ENCODE measurements around the gene ELMO3.

Gene ELMO3

DNA sequence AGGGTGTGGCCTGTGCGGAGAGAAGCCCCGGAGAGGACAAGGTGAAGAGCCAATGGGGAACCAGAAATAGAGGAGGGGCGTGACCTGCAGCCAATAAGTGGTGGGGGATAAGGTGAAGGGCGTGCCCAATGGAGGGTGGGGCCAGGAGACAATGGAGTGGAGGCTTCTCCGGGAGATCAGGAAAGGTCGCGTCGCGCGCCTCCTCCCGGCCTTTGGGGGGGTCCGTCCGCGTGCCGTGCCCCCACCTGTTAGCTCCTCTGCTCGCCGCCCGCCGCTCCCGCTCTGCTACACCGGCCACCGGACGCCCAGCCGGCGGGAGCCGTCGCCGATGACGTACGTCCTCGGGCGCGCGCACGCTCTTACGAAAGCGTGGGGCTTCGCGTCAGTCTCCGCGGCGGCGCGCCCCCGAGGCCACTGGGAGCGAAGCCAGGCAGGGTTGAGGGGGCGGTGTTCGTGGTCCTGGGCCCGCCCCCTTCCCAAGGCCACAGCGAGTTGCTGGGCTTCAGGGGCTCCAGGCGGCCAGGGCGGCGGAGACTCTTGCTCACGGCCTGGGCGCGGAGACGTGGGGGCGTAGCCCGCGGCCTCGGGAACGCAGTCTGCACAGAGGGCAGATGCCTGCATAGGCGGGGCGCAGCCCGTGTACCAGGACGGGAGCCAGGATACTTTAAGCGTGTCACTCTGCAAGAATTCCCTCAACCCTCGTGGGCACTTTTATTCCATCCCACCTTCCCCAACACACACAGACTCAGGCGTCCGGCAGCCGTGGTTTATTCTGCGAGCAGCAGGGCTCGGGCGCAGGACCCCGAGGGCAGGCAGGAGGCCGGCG, 15.1 kb upstream of the ELMO3 start, which contains the start of gene MATCAP1:
MATCAP1 (minus strand) TSS at position 337 of the 826 bp plus-strand sequence. CDS start 3,353 bp downstream, outside the sequence.
- DNase-seq: peak; percentile 97

- DNase-seq: peak; percentile 28
These were observed 14.4 kb upstream of the ELMO3 start for GRCh38 chr16:67184453-67184994.

GRCh38 chr16:67184995-67185650, 13.8 kb upstream of the ELMO3 start:
- DNase-seq: peak; percentile 86

DNA sequence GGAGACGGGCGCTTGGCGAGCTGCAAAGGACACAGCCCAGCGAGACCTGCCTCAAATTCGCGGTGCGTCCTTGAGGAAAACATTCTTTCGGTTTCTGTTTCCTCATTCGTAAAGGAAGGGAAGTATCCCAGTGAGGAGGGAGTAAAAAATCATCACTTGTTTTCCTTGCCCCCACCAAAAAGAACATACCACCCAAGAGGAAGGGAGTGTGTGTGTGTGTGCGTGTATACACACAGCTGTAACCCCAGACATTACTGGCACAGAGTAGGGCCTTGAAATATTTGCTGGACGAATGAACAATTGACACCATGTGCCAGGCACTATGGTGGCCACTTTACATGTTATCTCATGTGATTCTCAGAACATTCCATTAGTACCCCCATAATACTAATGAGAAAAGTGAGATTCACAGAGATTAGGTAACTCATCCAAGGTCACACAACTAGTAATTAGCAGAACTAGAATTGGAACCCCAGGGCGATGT, 13.2 kb upstream of the ELMO3 start:
- DNase-seq: no peak

GRCh38 chr16:67186550-67186950, 12.4 kb upstream of the ELMO3 start:
- DNase-seq: no peak

DNA sequence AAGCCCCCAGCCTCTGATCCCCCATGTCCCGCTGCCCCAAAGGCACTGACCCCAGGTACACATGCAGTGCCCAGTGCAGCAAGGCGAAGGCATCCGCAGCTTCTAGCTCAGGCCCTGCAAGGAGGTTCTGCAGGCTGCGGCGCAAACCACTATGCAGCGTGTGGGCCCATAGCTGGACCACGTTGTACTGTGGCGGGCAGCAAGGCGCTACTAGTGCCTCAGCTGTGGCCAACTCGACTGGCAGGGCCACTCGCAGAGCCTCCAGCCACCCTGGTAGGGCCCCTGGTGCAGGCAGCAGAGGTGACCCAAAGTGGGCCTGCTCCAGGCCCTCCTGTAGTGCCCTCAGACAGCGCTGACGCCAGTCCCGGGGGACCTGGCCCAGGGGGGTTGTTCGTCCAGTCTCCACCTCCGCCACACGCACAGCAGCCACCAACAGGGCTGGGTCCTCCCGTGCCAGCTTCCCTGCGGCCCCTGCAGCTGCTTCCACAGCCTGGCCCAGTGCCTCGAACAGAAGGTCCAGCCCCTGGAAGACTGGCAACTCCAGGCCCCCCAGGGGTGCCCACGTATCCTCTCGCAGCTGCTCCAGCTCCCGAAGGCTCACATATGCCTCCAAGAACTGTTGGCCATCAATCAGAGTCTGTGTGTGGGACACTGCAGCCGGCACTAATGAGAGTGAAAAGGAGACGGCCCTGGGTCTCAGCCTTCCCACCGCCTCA, 11.6 kb upstream of the ELMO3 start:
- DNase-seq: no peak

DNA sequence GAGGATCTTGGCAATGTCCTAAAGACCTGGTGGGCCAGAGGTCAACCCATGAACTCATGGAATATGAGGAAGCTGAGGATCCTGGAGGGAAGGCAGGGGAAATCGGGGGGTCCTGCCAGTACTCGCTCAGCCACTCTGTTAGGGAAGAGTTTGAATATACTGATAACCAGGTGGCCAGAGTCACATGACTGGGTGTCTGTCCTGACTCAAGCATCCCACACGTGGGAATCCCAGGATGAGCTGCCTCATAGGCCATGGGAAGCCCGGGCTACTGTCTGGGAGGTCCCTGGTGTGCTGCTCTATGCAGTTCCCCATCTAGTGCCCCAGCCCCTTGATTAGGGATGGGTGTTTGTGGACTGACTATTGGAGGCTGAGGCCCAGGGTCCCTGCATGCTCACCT, 10.6 kb upstream of the ELMO3 start:
- no peak for DNase-seq

DNA sequence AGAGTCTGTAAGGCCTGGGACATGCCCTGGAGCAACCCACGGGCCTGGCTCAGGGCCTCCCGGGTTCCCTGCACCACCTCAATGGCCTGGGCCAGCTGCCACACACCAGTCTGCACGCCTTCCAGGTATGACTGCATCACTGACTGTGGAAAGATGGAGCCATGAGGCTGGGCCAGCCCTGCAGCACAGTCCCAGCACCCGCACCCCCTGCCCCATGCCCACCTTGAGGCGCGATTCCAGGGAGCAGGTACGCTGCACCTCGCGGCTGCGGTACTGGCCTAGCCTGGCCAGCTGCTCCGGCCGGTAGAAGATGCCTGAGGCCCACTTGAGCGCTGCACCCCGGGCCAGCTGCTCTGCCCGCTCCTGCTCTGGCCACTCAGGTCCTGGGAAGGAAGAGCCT, 10.1 kb upstream of the ELMO3 start:
- DNase-seq: no peak

GRCh38 chr16:67190041-67190440, 8.9 kb upstream of the ELMO3 start, which contains the start of gene EXOC3L1:
TSS of gene EXOC3L1 (minus strand) at chr16:67190136. CDS start at chr16:67189676, 460 bp downstream.
- DNase-seq: no peak

GRCh38 chr16:67190448-67191399, 8.2 kb upstream of the ELMO3 start:
- no peak for DNase-seq

DNA sequence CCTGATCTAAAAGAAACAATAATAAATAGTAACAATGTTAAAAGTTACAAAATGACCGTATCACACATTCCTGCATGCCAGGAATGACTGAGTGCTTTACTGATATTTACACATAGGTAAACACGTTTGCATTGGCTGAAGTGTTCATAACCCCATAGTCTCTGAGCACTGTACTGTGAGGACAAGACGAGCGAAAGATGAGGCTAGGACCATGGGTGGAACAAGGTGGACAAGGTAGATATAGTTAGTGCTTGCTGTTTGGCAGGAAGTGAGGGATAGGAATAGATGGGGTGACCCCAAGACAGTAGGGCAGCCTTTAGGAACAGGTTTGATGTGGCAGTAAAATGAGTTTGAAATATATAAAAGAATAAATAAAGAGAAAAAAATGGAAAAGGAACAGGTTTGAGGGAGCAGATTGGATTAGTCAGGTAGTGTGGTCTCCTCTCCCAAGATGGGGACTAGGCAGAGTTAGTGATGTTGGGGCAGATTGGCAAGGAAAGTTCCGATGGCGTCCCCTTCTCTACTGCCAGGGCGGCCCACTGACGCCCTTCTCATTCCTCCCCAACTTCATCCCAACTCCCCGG, 7.4 kb upstream of the ELMO3 start:
- DNase-seq: no peak

DNA sequence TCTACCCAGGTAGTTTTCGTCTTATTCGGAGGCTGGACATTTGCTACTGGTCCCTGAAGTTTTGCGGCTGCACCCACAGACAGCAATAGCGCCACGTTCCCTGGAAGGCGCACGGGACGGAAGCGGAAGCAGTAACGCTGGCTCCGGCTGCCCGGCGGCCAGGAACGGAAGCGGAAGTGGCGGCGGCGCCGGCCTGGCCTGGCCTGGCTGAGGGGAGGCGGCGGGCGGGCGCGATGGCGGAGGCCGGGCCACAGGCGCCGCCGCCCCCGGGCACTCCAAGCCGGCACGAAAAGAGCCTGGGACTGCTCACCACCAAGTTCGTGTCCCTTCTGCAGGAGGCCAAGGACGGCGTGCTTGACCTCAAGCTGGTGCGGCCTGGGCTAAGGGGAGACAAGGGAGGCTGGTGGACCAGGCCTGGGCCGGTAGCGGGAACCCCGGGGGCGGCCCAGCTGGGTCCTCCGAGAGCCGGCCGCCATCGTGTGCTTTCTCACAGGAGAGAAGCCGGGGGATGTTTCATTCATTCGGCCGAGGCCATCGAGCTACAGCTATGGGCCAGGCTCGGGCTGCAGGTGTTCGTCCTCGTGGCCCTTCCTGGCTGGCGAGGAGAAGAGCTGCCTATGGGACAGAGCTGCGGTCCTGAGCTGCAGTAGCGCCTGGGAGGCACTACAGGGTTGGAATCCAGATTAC, 6.8 kb upstream of the ELMO3 start, which contains the start of gene E2F4:
E2F4 (plus strand) TSS at position 161 of the 687 bp plus-strand sequence; CDS start at position 234, 73 bp downstream.
- DNase-seq: peak; percentile 90

DNA sequence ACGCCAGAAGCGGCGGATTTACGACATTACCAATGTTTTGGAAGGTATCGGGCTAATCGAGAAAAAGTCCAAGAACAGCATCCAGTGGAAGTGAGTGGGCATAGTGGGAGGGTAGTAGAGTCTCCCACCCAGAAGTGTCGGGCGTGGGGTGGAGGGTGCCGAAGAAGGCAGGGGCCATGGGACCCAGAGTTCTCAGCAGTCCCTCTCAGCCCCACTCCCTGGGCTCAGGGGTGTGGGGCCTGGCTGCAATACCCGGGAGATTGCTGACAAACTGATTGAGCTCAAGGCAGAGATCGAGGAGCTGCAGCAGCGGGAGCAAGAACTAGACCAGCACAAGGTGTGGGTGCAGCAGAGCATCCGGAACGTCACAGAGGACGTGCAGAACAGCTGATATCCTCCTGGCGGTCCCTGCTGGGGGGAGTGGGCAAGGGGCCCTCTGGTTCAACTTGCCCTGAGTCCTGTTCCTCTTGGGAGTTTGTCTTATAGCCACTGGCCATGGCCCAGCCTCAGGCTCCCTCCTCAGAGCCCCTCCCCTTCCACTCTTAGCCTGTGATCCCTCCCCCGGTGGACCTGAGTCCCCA, 6.1 kb upstream of the ELMO3 start:
- DNase-seq: peak; percentile 17

GRCh38 chr16:67193536-67193935, 5.4 kb upstream of the ELMO3 start:
- DNase-seq: no peak

- DNase-seq: no peak
These were observed 4.7 kb upstream of the ELMO3 start for GRCh38 chr16:67194260-67194659.

DNA sequence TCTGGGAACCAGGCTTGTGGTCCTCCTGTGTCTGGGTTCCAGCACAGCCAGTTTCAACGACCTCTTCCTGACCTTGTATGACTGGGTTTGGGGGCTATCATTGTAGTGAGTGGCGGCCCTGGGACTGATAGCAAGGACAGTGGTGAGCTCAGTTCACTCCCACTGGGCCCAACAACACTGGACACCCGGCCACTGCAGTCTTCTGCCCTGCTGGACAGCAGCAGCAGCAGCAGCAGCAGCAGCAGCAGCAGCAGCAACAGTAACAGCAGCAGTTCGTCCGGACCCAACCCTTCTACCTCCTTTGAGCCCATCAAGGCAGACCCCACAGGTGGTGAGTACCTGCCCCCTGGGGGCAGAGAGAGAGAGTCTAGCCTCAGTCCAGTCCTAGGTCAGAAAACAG, 3.3 kb upstream of the ELMO3 start:
- DNase-seq: no peak

DNA sequence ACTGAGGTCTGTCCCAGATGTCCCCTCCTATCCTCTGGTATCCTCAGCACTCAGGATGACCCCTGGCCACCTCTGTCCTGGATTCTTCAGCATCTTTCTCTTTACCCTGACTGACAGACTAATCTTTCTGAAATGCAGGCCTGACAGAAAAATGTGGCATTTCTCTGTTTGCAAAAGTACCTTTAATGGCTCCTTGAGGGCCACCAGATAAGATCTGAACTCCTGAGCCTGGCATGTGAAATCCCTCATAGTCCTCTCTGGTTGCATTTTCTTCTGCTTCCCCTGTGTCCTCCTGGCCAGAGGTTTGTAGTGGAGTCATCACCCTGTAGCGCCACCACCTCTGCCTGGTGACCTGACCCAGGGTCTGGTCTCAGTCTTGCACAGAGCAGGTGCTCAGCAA, 2.0 kb upstream of the ELMO3 start:
- DNase-seq: no peak

GRCh38 chr16:67197704-67198103, 1.2 kb upstream of the ELMO3 start:
- no peak for DNase-seq

DNA sequence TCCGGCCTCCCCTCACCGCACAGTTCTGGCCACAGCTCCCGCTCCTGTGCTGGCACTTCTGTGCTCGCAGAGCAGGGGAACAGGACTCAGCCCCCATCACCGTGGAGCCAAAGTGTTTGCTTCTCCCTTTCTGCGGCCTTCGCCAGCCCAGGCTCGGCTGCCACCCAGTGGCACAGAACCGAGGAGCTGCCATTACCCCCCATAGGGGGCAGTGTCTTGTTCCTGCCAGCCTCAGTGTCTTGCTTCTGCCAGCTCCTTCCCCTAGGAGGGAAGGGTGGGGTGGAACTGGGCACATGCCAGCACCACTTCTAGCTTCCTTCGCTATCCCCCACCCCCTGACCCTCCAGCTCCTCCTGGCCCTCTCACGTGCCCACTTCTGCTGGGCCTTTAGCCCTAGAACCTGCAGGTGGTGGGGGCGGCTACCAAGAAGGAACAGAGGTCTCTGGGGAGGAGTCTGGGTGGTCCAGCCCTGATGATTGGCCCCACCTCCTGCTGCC, 645 bp upstream of the ELMO3 start:
- peak; percentile 42 for DNase-seq

- DNase-seq: no peak
These were observed 872 bp downstream of the ELMO3 start for GRCh38 chr16:67199808-67200198.
